K562 (cell line): ENCODE data around the gene FRMPD4. TPM values are rescaled to one million over a fixed set of nuclear protein-coding genes. Genes with fewer than 3 reads are reported as not detected.

Experiments used
- ATAC-seq: fragments of 200-7000 bp; cut with Tn5 transposase; 3 replicates; pipeline ENCODE4 v1.9.1; 2020; ENCODE audit warnings: moderate library complexity
- BruUV-seq: library from RNA; stranded (reverse); fragments of 400-500 nt; replicated peaks from 2 replicates; lab custom pipeline; 2021; lab: Mats Ljungman, UMichigan
- CTCF ChIA-PET: fragments of 300-600 bp; formaldehyde crosslinking; extraction: SDS; loops from one replicate; lab custom pipeline; 2021; ENCODE audit warnings: low intra/inter-chr PET ratio; lab: Yijun Ruan, JAX
- POLR2A ChIA-PET: fragments of 300-600, 350-650 bp; sonication (Branson Sonifier 250); formaldehyde crosslinking; extraction: SDS; loops from one replicate; lab custom pipeline; 2021; ENCODE audit warnings: antibody characterized with exemption, inconsistent platforms; lab: Yijun Ruan, JAX
- DNase-seq, 4 experiments: peaks; one replicate each; pipeline versions ENCODE4 v3.0.0 to v3.0.0-alpha.2; 2011 to 2018; ENCODE audit warnings: low spot score in 3 of 4, mixed read lengths in 3 of 4; ENCODE audit errors: extremely low read depth in 1 of 4
- FAIRE-seq: peaks from 2 replicates; lab custom pipeline; 2011; peaks lifted over from hg19 to GRCh38; lab: Jason Lieb, UNC
- H2AFZ ChIP-seq: 2 replicates; pipeline ENCODE4 v1.6.0; 2011; ENCODE audit warnings: low read depth, low read length, control low read depth, inconsistent platforms
- H3K27ac ChIP-seq: fragments of 200-600 bp; 3 replicates; pipeline ENCODE4 v1.8.0; 2011; ENCODE audit warnings: low read depth, mild to moderate bottlenecking, control low read depth, inconsistent platforms, low read length, moderate library complexity, mixed read lengths; ENCODE audit errors: extremely low read depth
- H3K27me3 ChIP-seq, 2 experiments: fragments of 300-600 bp in 1 of 2; 2 replicates in 1 of 2; 3 replicates in 1 of 2; pipeline versions ENCODE4 v1.6.0 to v1.8.0; 2011; ENCODE audit warnings: inconsistent platforms in 2 of 2, low read length in 2 of 2, mild to moderate bottlenecking in 1 of 2, mixed read lengths in 1 of 2, moderate library complexity in 1 of 2; ENCODE audit not compliant: control insufficient read depth in 2 of 2, insufficient read depth in 2 of 2
- H3K36me3 ChIP-seq: fragments of 300-600 bp; 3 replicates; pipeline ENCODE4 v1.8.0; 2011; ENCODE audit warnings: mild to moderate bottlenecking, low read length, inconsistent platforms; ENCODE audit not compliant: control insufficient read depth, insufficient read depth
- H3K4me1 ChIP-seq, 2 experiments: fragments of 200-600 bp in 1 of 2; replicated peaks in 1 of 2; 2 replicates in 1 of 2; 3 replicates in 1 of 2; pipeline versions ENCODE4 v1.5.1 to v1.8.0; 2011; ENCODE audit warnings: inconsistent platforms in 2 of 2, low read length in 2 of 2, mild to moderate bottlenecking in 1 of 2, mixed read lengths in 1 of 2, moderate library complexity in 1 of 2; ENCODE audit not compliant: control insufficient read depth in 2 of 2, insufficient read depth in 2 of 2
- H3K4me2 ChIP-seq: 2 replicates; pipeline ENCODE4 v1.6.1; 2011; ENCODE audit warnings: low read length, control low read depth, inconsistent platforms, mixed read lengths; ENCODE audit not compliant: insufficient read depth
- H3K4me3 ChIP-seq: fragments of 200-600 bp; sonication (generic), shearing (Covaris generic); 2 replicates; pipeline ENCODE4 v1.5.1; 2016; ENCODE audit warnings: control low read depth, inconsistent platforms
- H3K79me2 ChIP-seq: fragments of 200-600 bp; 3 replicates; pipeline ENCODE4 v1.8.0; 2011; ENCODE audit warnings: low read length, inconsistent platforms; ENCODE audit not compliant: control insufficient read depth, insufficient read depth
- H3K9ac ChIP-seq, 2 experiments: 2 replicates each; pipeline versions ENCODE4 v1.6.0 to v1.6.1; 2011; ENCODE audit warnings: low read depth in 2 of 2, low read length in 2 of 2, control low read depth in 1 of 2, inconsistent platforms in 1 of 2, mild to moderate bottlenecking in 1 of 2, mixed read lengths in 1 of 2; ENCODE audit not compliant: insufficient read depth in 1 of 2
- H3K9me1 ChIP-seq: one replicate; pipeline ENCODE4 v1.6.0; 2011; ENCODE audit warnings: inconsistent platforms, mild to moderate bottlenecking, low read length, moderate library complexity; ENCODE audit not compliant: control insufficient read depth, insufficient read depth
- H3K9me3 ChIP-seq: replicated peaks from 2 replicates; pipeline ENCODE4 v1.5.1; 2011; ENCODE audit warnings: low read depth, low read length, inconsistent platforms; ENCODE audit not compliant: control insufficient read depth, insufficient read depth
- H4K20me1 ChIP-seq: replicated peaks from 2 replicates; pipeline ENCODE4 v1.6.1; 2011; ENCODE audit warnings: low read length, inconsistent platforms, mixed read lengths; ENCODE audit not compliant: control insufficient read depth, insufficient read depth
- BHLHE40 ChIP-seq: IDR thresholded peaks from 2 replicates; pipeline ENCODE4 v1.6.1; 2011; ENCODE audit warnings: low read length, improper control_type of control experiment
- MECOM ChIP-seq: fragments of 250-450 bp; sonication (Bioruptor Pico); IDR thresholded peaks from 2 replicates; pipeline ENCODE4 v1.8.0; 2022; ENCODE audit warnings: inconsistent platforms
- SIN3A ChIP-seq, 2 experiments: fragments of 150-350 bp in 1 of 2; IDR thresholded peaks; 2 replicates each; pipeline ENCODE4 v1.6.1; 2011 to 2016; ENCODE audit warnings: borderline replicate concordance in 2 of 2, low read depth in 2 of 2, low read length in 2 of 2, mild to moderate bottlenecking in 2 of 2, moderate library complexity in 2 of 2; ENCODE audit not compliant: control insufficient read depth in 1 of 2
- SMARCA5 ChIP-seq: fragments of 450-650 bp; IDR thresholded peaks from 2 replicates; pipeline ENCODE4 v1.6.1; 2016
- SRSF1 ChIP-seq: fragments of 200-400 bp; formaldehyde crosslinking; IDR thresholded peaks from 2 replicates; pipeline ENCODE4 v1.6.1; 2017; ENCODE audit warnings: mild to moderate bottlenecking, low read depth, low read length, moderate library complexity
- ZBTB12 ChIP-seq: fragments of 250-450 bp; sonication (Bioruptor Pico); IDR thresholded peaks from 2 replicates; pipeline ENCODE4 v1.4.0; 2020
- ZKSCAN3 ChIP-seq: fragments of 250-450 bp; sonication (Bioruptor Pico); IDR thresholded peaks from 2 replicates; pipeline ENCODE4 v1.4.0; 2020
- ZNF780A ChIP-seq: fragments of 250-450 bp; sonication (Bioruptor Pico); IDR thresholded peaks from 2 replicates; pipeline ENCODE4 v1.5.0; 2021; ENCODE audit warnings: mild to moderate bottlenecking
- WGBS: fragments of 100-300 bp; shearing (Covaris generic); methylation state at CpG from one replicate; pipeline ENCODE4 v1.1.6; 2016; ENCODE audit warnings: low coverage, mixed read lengths; ENCODE audit not compliant: insufficient coverage; ENCODE audit errors: missing lambda C conversion rate; 5-methylcytosine and 5-hydroxymethylcytosine counted together
- in situ Hi-C: fragments of 300-500 bp; cut with MboI; formaldehyde crosslinking; loops from 4 replicates; pipeline ENCODE4 v1.15.0; 2018; ENCODE audit warnings: inconsistent platforms, mixed read lengths
- intact Hi-C: fragments of 100-400 bp; cut with micrococcal nuclease; formaldehyde crosslinking; loops from 2 replicates; pipeline ENCODE4 v1.14.2; 2022
- polyA plus RNA-seq, 8 experiments: library from polyadenylated mRNA; depleted of rRNA in 4 of 8; stranded (reverse) in 5 of 8; unstranded in 3 of 8; fragments of >200 nt; fragmentation: Nextera tagmentation in 2 of 8; fragmentation: Illumina TruSeq in 1 of 8; extraction: Ambion mirVana in 2 of 8; extraction: Trizol in 1 of 8; gene quantifications; 2 replicates each; pipeline versions ENCODE4 v1.2.1 to v1.2.3, GENCODE V29; 2011 to 2014; ENCODE audit warnings: inconsistent platforms in 1 of 8, missing spikeins in 1 of 8
- total RNA-seq, 7 experiments: library from RNA; depleted of rRNA in 6 of 7; stranded (reverse); fragments of >200 nt in 6 of 7; fragmentation: Illumina TruSeq in 2 of 7; extraction: Trizol in 2 of 7; gene quantifications; 2 replicates each; pipeline versions ENCODE4 v1.2.1 to v1.2.3, GENCODE V29; 2011 to 2021; ENCODE audit warnings: low replicate concordance in 1 of 7

Gene FRMPD4
- total and polyA plus RNA-seq, 9 of the 15 experiments (the other 6 are each of a cell fraction or from before 2014, with no cell fraction given): not detected

GRCh38 chrX:12583543-12583942 is 445.3 kb downstream of the FRMPD4 start:
- intact Hi-C loops (no loop called here), in situ Hi-C loops (no loop called here)
- FAIRE-seq (no peak), ATAC-seq (no peak), DNase-seq (no peak)
- Histone ChIP-seq H3K9ac (no peak overlapping the region), H3K9me3 (no peaks in the 10 kb centered on the region), H3K36me3 (no peaks in the 10 kb centered on the region), H3K27me3 (no peaks in the 10 kb centered on the region), H3K9me1 (no peaks in the 10 kb centered on the region), H3K4me1 (no peaks in the 10 kb centered on the region), H3K4me2 (no peak overlapping the region), H3K4me3 (no peak overlapping the region), H3K27ac (no peak overlapping the region), H4K20me1 (no peaks in the 10 kb centered on the region), H2AFZ (no peak overlapping the region), H3K79me2 (no peaks in the 10 kb centered on the region)
- BruUV-seq: no TSS peak
- WGBS: 0% methylated on average over 3 of the region's 25 CpGs
- ChIA-PET CTCF (no interaction called here), POLR2A (no interaction called here)
- no peak for TF ChIP-seq ZKSCAN3 (CRISPR knock-in tag)
- no peak for TF ChIP-seq SIN3A (IDR thresholded peaks at IDR 0.05; ENCODE audit: borderline replicate concordance in 2 of 2, control insufficient read depth in 1 of 2, low read depth in 2 of 2, low read length in 2 of 2)
- TF ChIP-seq SMARCA5: no peak
- no peak for TF ChIP-seq BHLHE40
- no peak for TF ChIP-seq ZNF780A (CRISPR knock-in tag)
- TF ChIP-seq ZBTB12 (CRISPR knock-in tag): no peak
- no peak for TF ChIP-seq MECOM
- no peak for TF ChIP-seq SRSF1
